HepG2 (cell line): ENCODE results near the gene CYP17A1. TPM values are rescaled to one million over a fixed set of nuclear protein-coding genes. Genes with fewer than 3 reads are reported as not detected.

Source experiments
- AHR ChIP-seq: IDR thresholded peaks from 2 replicates; pipeline ENCODE4 v1.6.1; 2018; ENCODE audit warnings: missing genetic modification reagents, missing compliant biosample characterization
- FOXO1 ChIP-seq: sonication (generic); formaldehyde crosslinking; IDR thresholded peaks from 2 replicates; pipeline ENCODE4 v1.4.0; 2020; ENCODE audit warnings: missing genetic modification reagents
- GLI4 ChIP-seq: sonication (generic); formaldehyde crosslinking; IDR thresholded peaks from 2 replicates; pipeline ENCODE4 v1.5.1; 2020; ENCODE audit warnings: missing genetic modification reagents, mild to moderate bottlenecking, moderate library complexity, borderline replicate concordance
- IKZF5 ChIP-seq: IDR thresholded peaks from 2 replicates; pipeline ENCODE4 v1.6.1; 2018; ENCODE audit warnings: missing genetic modification reagents, mild to moderate bottlenecking, missing compliant biosample characterization
- MTERF4 ChIP-seq: sonication (generic); formaldehyde crosslinking; IDR thresholded peaks from 2 replicates; pipeline ENCODE4 v1.8.0; 2023; ENCODE audit warnings: mild to moderate bottlenecking, missing genetic modification reagents
- NFIB ChIP-seq: sonication (generic); formaldehyde crosslinking; IDR thresholded peaks from 2 replicates; pipeline ENCODE4 v1.9.0; 2021; ENCODE audit warnings: missing genetic modification reagents, mild to moderate bottlenecking, borderline replicate concordance
- POLR2A ChIP-seq, 2 experiments: IDR thresholded peaks; 2 replicates each; pipeline ENCODE4 v1.6.1; 2011; ENCODE audit warnings: low read depth in 2 of 2, low read length in 2 of 2, mild to moderate bottlenecking in 1 of 2, moderate library complexity in 1 of 2; ENCODE audit not compliant: insufficient read depth in 1 of 2
- RCOR2 ChIP-seq: IDR thresholded peaks from 2 replicates; pipeline ENCODE4 v1.6.1; 2016; ENCODE audit warnings: missing biosample characterization, missing genetic modification reagents
- SP4 ChIP-seq: sonication (generic); formaldehyde crosslinking; IDR thresholded peaks from 2 replicates; pipeline ENCODE4 v1.8.1; 2023; ENCODE audit warnings: mild to moderate bottlenecking, missing genetic modification reagents
- ZBTB20 ChIP-seq: sonication (generic); formaldehyde crosslinking; IDR thresholded peaks from 2 replicates; pipeline ENCODE4 v1.8.1; 2023; ENCODE audit warnings: missing genetic modification reagents, low read depth, mild to moderate bottlenecking, borderline replicate concordance
- ZNF143 ChIP-seq: sonication (generic); formaldehyde crosslinking; IDR thresholded peaks from 2 replicates; pipeline ENCODE4 v1.4.0; 2020; ENCODE audit warnings: missing genetic modification reagents
- ZNF17 ChIP-seq: sonication (generic); formaldehyde crosslinking; IDR thresholded peaks from 2 replicates; pipeline ENCODE4 v1.5.0; 2020; ENCODE audit warnings: mild to moderate bottlenecking, missing genetic modification reagents
- ZNF180 ChIP-seq: sonication (generic); formaldehyde crosslinking; IDR thresholded peaks from 2 replicates; pipeline ENCODE4 v1.4.0; 2020; ENCODE audit warnings: low read depth, missing genetic modification reagents, borderline replicate concordance
- ZNF275 ChIP-seq: sonication (generic); formaldehyde crosslinking; IDR thresholded peaks from 2 replicates; pipeline ENCODE4 v1.8.0; 2022; ENCODE audit warnings: missing genetic modification reagents, mild to moderate bottlenecking, inconsistent platforms, borderline replicate concordance
- ZNF484 ChIP-seq: sonication (generic); formaldehyde crosslinking; IDR thresholded peaks from 2 replicates; pipeline ENCODE4 v1.5.1; 2020; ENCODE audit warnings: mild to moderate bottlenecking, low read depth, missing genetic modification reagents, borderline replicate concordance
- ZNF543 ChIP-seq: sonication (generic); formaldehyde crosslinking; IDR thresholded peaks from 2 replicates; pipeline ENCODE4 v1.4.0; 2020; ENCODE audit warnings: mild to moderate bottlenecking, missing genetic modification reagents
- ZNF703 ChIP-seq: sonication (generic); formaldehyde crosslinking; IDR thresholded peaks from 2 replicates; pipeline ENCODE4 v1.5.1; 2020; ENCODE audit warnings: missing genetic modification reagents, mild to moderate bottlenecking, moderate library complexity, borderline replicate concordance
- ZNF772 ChIP-seq: sonication (generic); formaldehyde crosslinking; IDR thresholded peaks from 2 replicates; pipeline ENCODE4 v1.5.0; 2020; ENCODE audit warnings: mild to moderate bottlenecking, missing genetic modification reagents
- ZNF776 ChIP-seq: sonication (generic); formaldehyde crosslinking; IDR thresholded peaks from 2 replicates; pipeline ENCODE4 v1.4.0; 2020; ENCODE audit warnings: mild to moderate bottlenecking, missing genetic modification reagents
- polyA plus RNA-seq, 8 experiments: library from polyadenylated mRNA; depleted of rRNA in 3 of 8; stranded (reverse) in 7 of 8; unstranded in 1 of 8; fragments of >200 nt; fragmentation: Illumina TruSeq in 4 of 8; extraction: Trizol in 4 of 8; gene quantifications; 2 replicates each; pipeline versions ENCODE4 v1.2.1 to v1.2.3, GENCODE V29; 2011 to 2016; ENCODE audit warnings: low read depth in 4 of 8, missing spikeins in 1 of 8, mixed read lengths in 1 of 8; ENCODE audit not compliant: insufficient read depth in 1 of 8
- total RNA-seq, 5 experiments: library from RNA; depleted of rRNA; stranded (reverse); fragments of >200 nt; fragmentation: Illumina TruSeq; extraction: Trizol; gene quantifications; 2 replicates each; pipeline ENCODE4 v1.2.3, GENCODE V29; 2016; ENCODE audit warnings: low read depth in 1 of 5
- TF ChIP-seq, protein P1 (sequence below): sonication (generic); formaldehyde crosslinking; IDR thresholded peaks from 2 replicates; pipeline ENCODE4 v1.4.0; 2020; ENCODE audit warnings: missing genetic modification reagents
- TF ChIP-seq, protein P2 (sequence below): sonication (generic); formaldehyde crosslinking; IDR thresholded peaks from 2 replicates; pipeline ENCODE4 v1.9.0; 2021; ENCODE audit warnings: missing genetic modification reagents, borderline replicate concordance

Gene CYP17A1
- total and polyA plus RNA-seq, 2 of the 13 experiments (the other 11 are each of a cell fraction or from before 2014, with no cell fraction given), result 0.13 to 1.1 TPM

DNA sequence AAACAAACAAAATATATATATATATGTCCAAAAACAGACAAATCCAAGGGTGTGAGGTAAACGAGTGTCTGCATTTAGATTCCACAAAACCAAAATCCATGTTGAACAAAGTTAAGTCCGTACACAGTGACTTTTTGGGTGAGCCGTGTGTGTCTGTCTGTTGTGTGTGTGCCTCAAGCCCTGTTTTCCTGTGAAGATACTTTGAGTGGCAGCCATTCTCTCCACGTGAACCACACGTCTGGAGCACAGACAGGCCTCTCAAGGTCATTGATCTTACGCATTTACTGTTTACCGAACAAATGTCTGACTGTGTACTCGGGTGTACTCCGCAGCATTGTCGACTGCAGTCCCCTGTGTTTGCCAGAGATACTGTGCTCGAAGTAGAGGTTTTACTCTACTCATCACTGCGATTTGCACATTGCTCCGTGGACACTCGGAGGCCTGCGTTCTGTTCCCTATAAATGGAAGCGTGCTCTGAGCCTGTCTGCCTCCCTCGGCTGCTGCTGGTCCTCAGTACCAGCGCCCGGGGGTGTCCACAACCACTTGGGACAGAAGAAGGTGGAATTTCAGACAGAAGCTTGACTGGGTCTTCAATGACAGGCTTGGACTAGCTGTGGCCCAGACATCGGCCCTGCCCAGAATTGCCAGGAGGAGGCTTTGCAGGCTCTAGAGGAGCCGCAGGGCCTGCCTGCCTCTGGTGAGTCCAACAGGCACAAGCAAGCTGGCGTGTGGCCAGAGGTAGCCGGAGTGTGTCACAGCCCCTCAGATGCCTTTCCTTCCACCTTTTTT is 22.1 kb downstream of the CYP17A1 start (continued):
- TF ChIP-seq ZNF180 (CRISPR knock-in tag), result no peak
- TF ChIP-seq RCOR2, result peak; percentile 60
- TF ChIP-seq AHR (CRISPR knock-in tag), result no peak
- TF ChIP-seq ZNF703 (CRISPR knock-in tag), result no peak
- no peak for TF ChIP-seq ZNF275 (CRISPR knock-in tag)
- TF ChIP-seq ZNF772, result 0 out of 2 replicates have a peak, but pooled peaks have one; percentile 44
- TF ChIP-seq SP4 (CRISPR knock-in tag), result peak; percentile 63; the same call in 1 of the 2 replicates
- TF ChIP-seq ZBTB20, result 0 out of 2 replicates have a peak, but pooled peaks have one; percentile 49
- TF ChIP-seq, protein P1, sequence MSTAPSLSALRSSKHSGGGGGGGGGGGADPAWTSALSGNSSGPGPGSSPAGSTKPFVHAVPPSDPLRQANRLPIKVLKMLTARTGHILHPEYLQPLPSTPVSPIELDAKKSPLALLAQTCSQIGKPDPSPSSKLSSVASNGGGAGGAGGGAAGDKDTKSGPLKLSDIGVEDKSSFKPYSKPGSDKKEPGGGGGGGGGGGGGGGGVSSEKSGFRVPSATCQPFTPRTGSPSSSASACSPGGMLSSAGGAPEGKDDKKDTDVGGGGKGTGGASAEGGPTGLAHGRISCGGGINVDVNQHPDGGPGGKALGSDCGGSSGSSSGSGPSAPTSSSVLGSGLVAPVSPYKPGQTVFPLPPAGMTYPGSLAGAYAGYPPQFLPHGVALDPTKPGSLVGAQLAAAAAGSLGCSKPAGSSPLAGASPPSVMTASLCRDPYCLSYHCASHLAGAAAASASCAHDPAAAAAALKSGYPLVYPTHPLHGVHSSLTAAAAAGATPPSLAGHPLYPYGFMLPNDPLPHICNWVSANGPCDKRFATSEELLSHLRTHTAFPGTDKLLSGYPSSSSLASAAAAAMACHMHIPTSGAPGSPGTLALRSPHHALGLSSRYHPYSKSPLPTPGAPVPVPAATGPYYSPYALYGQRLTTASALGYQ (CRISPR knock-in tag), result peak; percentile 75; the same call in 1 of the 2 replicates
- peak; percentile 98 for TF ChIP-seq IKZF5 (CRISPR knock-in tag)
- peak; percentile 85 for TF ChIP-seq FOXO1 (CRISPR knock-in tag)
- no peak for TF ChIP-seq ZNF776 (CRISPR knock-in tag)
- TF ChIP-seq ZNF484 (CRISPR knock-in tag), result no peak
- TF ChIP-seq, protein P2, sequence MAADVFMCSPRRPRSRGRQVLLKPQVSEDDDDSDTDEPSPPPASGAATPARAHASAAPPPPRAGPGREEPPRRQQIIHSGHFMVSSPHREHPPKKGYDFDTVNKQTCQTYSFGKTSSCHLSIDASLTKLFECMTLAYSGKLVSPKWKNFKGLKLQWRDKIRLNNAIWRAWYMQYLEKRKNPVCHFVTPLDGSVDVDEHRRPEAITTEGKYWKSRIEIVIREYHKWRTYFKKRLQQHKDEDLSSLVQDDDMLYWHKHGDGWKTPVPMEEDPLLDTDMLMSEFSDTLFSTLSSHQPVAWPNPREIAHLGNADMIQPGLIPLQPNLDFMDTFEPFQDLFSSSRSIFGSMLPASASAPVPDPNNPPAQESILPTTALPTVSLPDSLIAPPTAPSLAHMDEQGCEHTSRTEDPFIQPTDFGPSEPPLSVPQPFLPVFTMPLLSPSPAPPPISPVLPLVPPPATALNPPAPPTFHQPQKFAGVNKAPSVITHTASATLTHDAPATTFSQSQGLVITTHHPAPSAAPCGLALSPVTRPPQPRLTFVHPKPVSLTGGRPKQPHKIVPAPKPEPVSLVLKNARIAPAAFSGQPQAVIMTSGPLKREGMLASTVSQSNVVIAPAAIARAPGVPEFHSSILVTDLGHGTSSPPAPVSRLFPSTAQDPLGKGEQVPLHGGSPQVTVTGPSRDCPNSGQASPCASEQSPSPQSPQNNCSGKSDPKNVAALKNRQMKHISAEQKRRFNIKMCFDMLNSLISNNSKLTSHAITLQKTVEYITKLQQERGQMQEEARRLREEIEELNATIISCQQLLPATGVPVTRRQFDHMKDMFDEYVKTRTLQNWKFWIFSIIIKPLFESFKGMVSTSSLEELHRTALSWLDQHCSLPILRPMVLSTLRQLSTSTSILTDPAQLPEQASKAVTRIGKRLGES, result 0 out of 2 replicates have a peak, but pooled peaks have one; percentile 61
- TF ChIP-seq POLR2A (IDR thresholded peaks at IDR 0.05; ENCODE audit: insufficient read depth in 1 of 2, low read depth in 2 of 2, low read length in 2 of 2), result peak in 1 of 2 experiments; percentile 24; a peak in 1 of 4 replicates
- no peak; the same call in 1 of the 2 replicates for TF ChIP-seq ZNF543 (CRISPR knock-in tag)
- TF ChIP-seq MTERF4 (CRISPR knock-in tag), result no peak
- no peak for TF ChIP-seq ZNF17 (CRISPR knock-in tag)
- 0 out of 2 replicates have a peak, but pooled peaks have one; percentile 10 for TF ChIP-seq ZNF143 (CRISPR knock-in tag)
- TF ChIP-seq GLI4 (CRISPR knock-in tag), result peak; percentile 57; the same call in 1 of the 2 replicates
- TF ChIP-seq NFIB (CRISPR knock-in tag), result 0 out of 2 replicates have a peak, but pooled peaks have one; percentile 32
